Muscle layer of duodenum (tissue), 2 donors: ENCODE results near the gene CTSH.
"Not testable (repeated sequence)": the region's sequence is repeated elsewhere in the genome, so short reads cannot be mapped to it uniquely, and the experiment has no call there.

Experiments
- H3K27ac ChIP-seq: one replicate; pipeline ENCODE4 v1.7.0; 2013; ENCODE audit warnings: mild to moderate bottlenecking, low read length
- H3K27me3 ChIP-seq: one replicate; pipeline ENCODE4 v1.7.0; 2013; ENCODE audit warnings: low read depth, mild to moderate bottlenecking, control low read depth, low read length
- H3K36me3 ChIP-seq, 2 donors: one replicate each; pipeline ENCODE4 v1.7.0; 2013; ENCODE audit warnings: low read length in 2 of 2, control low read depth in 1 of 2, mild to moderate bottlenecking in 1 of 2; ENCODE audit not compliant: insufficient read depth in 2 of 2, control insufficient read depth in 1 of 2
- H3K4me1 ChIP-seq, 2 donors: one replicate each; pipeline ENCODE4 v1.7.0; 2013; ENCODE audit warnings: low read length in 2 of 2, mild to moderate bottlenecking in 2 of 2, control low read depth in 1 of 2, moderate library complexity in 1 of 2; ENCODE audit not compliant: insufficient read depth in 2 of 2, control insufficient read depth in 1 of 2
- H3K4me3 ChIP-seq, 2 donors: one replicate each; pipeline ENCODE4 v1.7.0; 2013; ENCODE audit warnings: low read length in 2 of 2, low read depth in 1 of 2, mild to moderate bottlenecking in 1 of 2
- H3K9me3 ChIP-seq, 2 donors: one replicate each; pipeline ENCODE4 v1.7.0; 2013; ENCODE audit warnings: low read length in 2 of 2, control low read depth in 1 of 2, mild to moderate bottlenecking in 1 of 2; ENCODE audit not compliant: control insufficient read depth in 1 of 2
- donor health status: healthy.

Gene CTSH

GRCh38 chr15:78900819-78901533 lies 43.9 kb downstream of the CTSH start:
- H3K36me3 ChIP-seq = peaks cover 34 to 78% of the 10 kb centered on the region in 2 donors
- H3K27me3 ChIP-seq, H3K4me3 ChIP-seq, H3K27ac ChIP-seq, H3K9me3 ChIP-seq: not testable (repeated sequence)
- peaks cover 0 to 20% of the 10 kb centered on the region in 2 donors for H3K4me1 ChIP-seq

- no peaks in the 10 kb centered on the region for H3K9me3 ChIP-seq
- peaks cover 0 to 20% of the 10 kb centered on the region in 2 donors for H3K4me1 ChIP-seq
- peaks cover 48 to 84% of the 10 kb centered on the region in 2 donors for H3K36me3 ChIP-seq
- no peak overlapping the region for H3K4me3 ChIP-seq
- no peak overlapping the region for H3K27ac ChIP-seq
- H3K27me3 ChIP-seq = no peaks in the 10 kb centered on the region
Measured at GRCh38 chr15:78898540-78898939, 46.3 kb downstream of the CTSH start.

GRCh38 chr15:78895471-78895870 lies 49.4 kb downstream of the CTSH start:
- H3K4me1 ChIP-seq = peaks cover 0 to 7% of the 10 kb centered on the region in 2 donors
- H3K27ac ChIP-seq = no peak overlapping the region
- peaks cover 65 to 81% of the 10 kb centered on the region in 2 donors for H3K36me3 ChIP-seq

GRCh38 chr15:78893538-78893937 lies 51.3 kb downstream of the CTSH start:
- Histone ChIP-seq H3K4me3 (no peak overlapping the region), H3K9me3 (no peaks in the 10 kb centered on the region), H3K27me3 (no peaks in the 10 kb centered on the region), H3K27ac (no peak overlapping the region), H3K36me3 (peaks cover 69 to 73% of the 10 kb centered on the region in 2 donors), H3K4me1 (peaks cover 0 to 7% of the 10 kb centered on the region in 2 donors)

More at GRCh38 chr15:78895471-78895870, 49.4 kb downstream of the CTSH start:
- no peak overlapping the region for H3K4me3 ChIP-seq
- no peaks in the 10 kb centered on the region for H3K27me3 ChIP-seq
- H3K9me3 ChIP-seq = no peaks in the 10 kb centered on the region

GRCh38 chr15:78889000-78889399 lies 55.8 kb downstream of the CTSH start:
- Histone ChIP-seq H3K27me3 (no peaks in the 10 kb centered on the region), H3K36me3 (peaks cover 60 to 75% of the 10 kb centered on the region in 2 donors), H3K9me3 (no peaks in the 10 kb centered on the region), H3K27ac (no peak overlapping the region), H3K4me1 (peaks cover 0 to 6% of the 10 kb centered on the region in 2 donors), H3K4me3 (no peak overlapping the region)

GRCh38 chr15:78881681-78882080 lies 63.2 kb downstream of the CTSH start:
- H3K4me3 ChIP-seq = no peak overlapping the region
- H3K27ac ChIP-seq = no peak overlapping the region
- peaks cover 7 to 61% of the 10 kb centered on the region in 2 donors for H3K4me1 ChIP-seq
- H3K27me3 ChIP-seq = no peaks in the 10 kb centered on the region
- H3K9me3 ChIP-seq = no peaks in the 10 kb centered on the region
- peaks cover 29 to 34% of the 10 kb centered on the region in 2 donors for H3K36me3 ChIP-seq

GRCh38 chr15:78880813-78881212 lies 64.0 kb downstream of the CTSH start:
- Histone ChIP-seq H3K27me3 (no peaks in the 10 kb centered on the region), H3K36me3 (peaks cover 20 to 28% of the 10 kb centered on the region in 2 donors), H3K27ac (no peak overlapping the region), H3K4me1 (peaks cover 10 to 70% of the 10 kb centered on the region in 2 donors), H3K4me3 (no peak overlapping the region), H3K9me3 (no peaks in the 10 kb centered on the region)

- H3K36me3 ChIP-seq = peaks cover 18 to 22% of the 10 kb centered on the region in 2 donors
- peaks cover 10 to 76% of the 10 kb centered on the region in 2 donors for H3K4me1 ChIP-seq
Measured at GRCh38 chr15:78880242-78880533, 64.7 kb downstream of the CTSH start.

GRCh38 chr15:78879517-78880241 lies 65.2 kb downstream of the CTSH start:
- peaks cover 10 to 78% of the 10 kb centered on the region in 2 donors for H3K4me1 ChIP-seq
- no peak overlapping the region for H3K27ac ChIP-seq
- no peaks in the 10 kb centered on the region for H3K9me3 ChIP-seq
- no peaks in the 10 kb centered on the region for H3K27me3 ChIP-seq
- no peak overlapping the region for H3K4me3 ChIP-seq
- peaks cover 18 to 21% of the 10 kb centered on the region in 2 donors for H3K36me3 ChIP-seq

More at GRCh38 chr15:78880242-78880533, 64.7 kb downstream of the CTSH start:
- no peak overlapping the region for H3K4me3 ChIP-seq
- no peaks in the 10 kb centered on the region for H3K9me3 ChIP-seq
- H3K27me3 ChIP-seq = no peaks in the 10 kb centered on the region
- H3K27ac ChIP-seq = no peak overlapping the region

GRCh38 chr15:78878356-78878755 lies 66.5 kb downstream of the CTSH start:
- H3K27ac ChIP-seq = no peak overlapping the region
- H3K9me3 ChIP-seq = no peaks in the 10 kb centered on the region
- no peaks in the 10 kb centered on the region for H3K27me3 ChIP-seq
- peaks cover 21 to 24% of the 10 kb centered on the region in 2 donors for H3K36me3 ChIP-seq
- H3K4me1 ChIP-seq = peaks cover 10 to 74% of the 10 kb centered on the region in 2 donors
- no peak overlapping the region for H3K4me3 ChIP-seq

GRCh38 chr15:78876954-78877353 lies 67.9 kb downstream of the CTSH start:
- H3K36me3 ChIP-seq = peaks cover 14 to 23% of the 10 kb centered on the region in 2 donors
- H3K4me3 ChIP-seq, H3K27me3 ChIP-seq: not testable (repeated sequence)

More at GRCh38 chr15:78876954-78877353, 67.9 kb downstream of the CTSH start:
- peaks cover 10 to 73% of the 10 kb centered on the region in 2 donors for H3K4me1 ChIP-seq
- H3K27ac ChIP-seq, H3K9me3 ChIP-seq: not testable (repeated sequence)
